Vagina (tissue), 2 donors: ENCODE data around the gene FCF1. TPM values are rescaled to one million over a fixed set of nuclear protein-coding genes. Genes with fewer than 3 reads are reported as not detected.

Experiments
- DNase-seq, 2 donors: peaks; one replicate each; pipeline ENCODE4 v3.0.0-alpha.2; 2017; ENCODE audit errors: extremely low spot score in 2 of 2
- H3K27ac ChIP-seq: fragments of 200-600 bp; sonication (generic); one replicate; pipeline ENCODE4 v1.5.1; 2019
- H3K27me3 ChIP-seq: fragments of 200-600 bp; sonication (generic); one replicate; pipeline ENCODE4 v1.5.1; 2019
- H3K36me3 ChIP-seq, 2 donors: fragments of 200-600 bp; sonication (generic); one replicate each; pipeline ENCODE4 v1.5.1; 2017 to 2019
- H3K4me1 ChIP-seq: fragments of 200-600 bp; sonication (generic); one replicate; pipeline ENCODE4 v1.5.1; 2019
- H3K4me3 ChIP-seq, 2 donors: fragments of 200-600 bp; sonication (generic); 1 replicate in 1 of 2; 2 replicates in 1 of 2; pipeline ENCODE4 v1.5.1; 2016 to 2019
- H3K9me3 ChIP-seq: fragments of 200-600 bp; sonication (generic); one replicate; pipeline ENCODE4 v1.5.1; 2019
- CTCF ChIP-seq, 3 experiments: fragments of 450-650 bp in 2 of 3; fragments of 200-600 bp in 1 of 3; sonication (generic) in 1 of 3; IDR thresholded peaks; one replicate each; pipeline ENCODE4 v1.5.1; 2017 to 2019; ENCODE audit warnings: antibody characterized with exemption in 3 of 3, mild to moderate bottlenecking in 2 of 3, moderate library complexity in 2 of 3
- POLR2A ChIP-seq, 2 donors: fragments of 450-650 bp; IDR thresholded peaks; one replicate each; pipeline ENCODE4 v1.6.1; 2017; ENCODE audit warnings: antibody characterized with exemption in 2 of 2, mild to moderate bottlenecking in 2 of 2, moderate library complexity in 2 of 2
- POLR2AphosphoS5 ChIP-seq, 2 donors: sonication (generic); formaldehyde crosslinking; IDR thresholded peaks; one replicate each; pipeline ENCODE4 v1.9.0; 2017; ENCODE audit warnings: antibody characterized with exemption in 2 of 2, mild to moderate bottlenecking in 2 of 2, low read depth in 1 of 2; ENCODE audit not compliant: insufficient read depth in 1 of 2
- intact Hi-C: fragments of 100-400 bp; cut with DNase I; formaldehyde crosslinking; loops from one replicate; pipeline ENCODE4 v1.15.1; 2023
- total RNA-seq: library from RNA; depleted of rRNA; stranded (reverse); fragments of >200 nt; gene quantifications from one replicate; pipeline ENCODE4 v1.2.3, GENCODE V29; 2016

Gene FCF1
- total RNA-seq, 1 donor from 2014 or later: 11.0 TPM

- no peak overlapping the region for H3K4me3 ChIP-seq
- peaks cover 0 to 9% of the 10 kb centered on the region in 2 donors for H3K36me3 ChIP-seq
- H3K27ac ChIP-seq: no peak overlapping the region
- DNase-seq: no peak
- intact Hi-C loops: no loop called here
- no peak for TF ChIP-seq CTCF (IDR thresholded peaks at IDR 0.05)
- no peak for TF ChIP-seq POLR2A (IDR thresholded peaks at IDR 0.05)
- TF ChIP-seq POLR2AphosphoS5 (IDR thresholded peaks at IDR 0.05; ENCODE audit: insufficient read depth in 1 of 2, low read depth in 1 of 2): no peak
- no peaks in the 10 kb centered on the region for H3K4me1 ChIP-seq
- no peaks in the 10 kb centered on the region for H3K27me3 ChIP-seq
- H3K9me3 ChIP-seq: no peaks in the 10 kb centered on the region
These were observed 15.4 kb upstream of the FCF1 start for GRCh38 chr14:74697543-74697942.

GRCh38 chr14:74697976-74698375, 15.0 kb upstream of the FCF1 start:
- TF ChIP-seq CTCF (IDR thresholded peaks at IDR 0.05) (no peak), POLR2A (IDR thresholded peaks at IDR 0.05) (no peak), POLR2AphosphoS5 (IDR thresholded peaks at IDR 0.05; ENCODE audit: insufficient read depth in 1 of 2, low read depth in 1 of 2) (no peak)
- H3K36me3 ChIP-seq: peaks cover 0 to 9% of the 10 kb centered on the region in 2 donors

GRCh38 chr14:74698465-74698864, 14.5 kb upstream of the FCF1 start:
- intact Hi-C loops: no loop called here
- no peak for DNase-seq
- Histone ChIP-seq H3K4me3 (no peak overlapping the region), H3K36me3 (peaks cover 0 to 9% of the 10 kb centered on the region in 2 donors), H3K4me1 (no peaks in the 10 kb centered on the region), H3K9me3 (no peaks in the 10 kb centered on the region), H3K27ac (no peak overlapping the region), H3K27me3 (no peaks in the 10 kb centered on the region)
- TF ChIP-seq POLR2A (IDR thresholded peaks at IDR 0.05) (no peak), POLR2AphosphoS5 (IDR thresholded peaks at IDR 0.05; ENCODE audit: insufficient read depth in 1 of 2, low read depth in 1 of 2) (no peak), CTCF (IDR thresholded peaks at IDR 0.05) (no peak)

More at GRCh38 chr14:74697976-74698375, 15.0 kb upstream of the FCF1 start:
- Histone ChIP-seq H3K4me3 (no peak overlapping the region), H3K9me3 (no peaks in the 10 kb centered on the region), H3K27me3 (no peaks in the 10 kb centered on the region), H3K4me1 (no peaks in the 10 kb centered on the region), H3K27ac (no peak overlapping the region)
- intact Hi-C loops: no loop called here
- DNase-seq: no peak

- peaks cover 0 to 3% of the 10 kb centered on the region in 2 donors for H3K36me3 ChIP-seq
- no peak for DNase-seq
These were observed 10.7 kb upstream of the FCF1 start for GRCh38 chr14:74702293-74702692.

More at GRCh38 chr14:74702293-74702692, 10.7 kb upstream of the FCF1 start:
- H3K27ac ChIP-seq: no peak overlapping the region
- TF ChIP-seq POLR2A (IDR thresholded peaks at IDR 0.05) (no peak), POLR2AphosphoS5 (IDR thresholded peaks at IDR 0.05; ENCODE audit: insufficient read depth in 1 of 2, low read depth in 1 of 2) (no peak), CTCF (IDR thresholded peaks at IDR 0.05) (no peak)
- H3K9me3 ChIP-seq: no peaks in the 10 kb centered on the region
- peaks cover 11% of the 10 kb centered on the region for H3K4me1 ChIP-seq
- H3K4me3 ChIP-seq: no peak overlapping the region
- H3K27me3 ChIP-seq: no peaks in the 10 kb centered on the region
- intact Hi-C loops: no loop called here
